HG02852 (cell line): Measurements from ENCODE around the gene NLRP10.

Experiments
- ATAC-seq: cut with Tn5 transposase; IDR thresholded peaks from one replicate; pipeline ENCODE4 v1.9.1; 2021; ENCODE audit warnings: mild to moderate bottlenecking, moderate library complexity; ENCODE audit not compliant: unreplicated experiment

The NLRP10 gene

DNA sequence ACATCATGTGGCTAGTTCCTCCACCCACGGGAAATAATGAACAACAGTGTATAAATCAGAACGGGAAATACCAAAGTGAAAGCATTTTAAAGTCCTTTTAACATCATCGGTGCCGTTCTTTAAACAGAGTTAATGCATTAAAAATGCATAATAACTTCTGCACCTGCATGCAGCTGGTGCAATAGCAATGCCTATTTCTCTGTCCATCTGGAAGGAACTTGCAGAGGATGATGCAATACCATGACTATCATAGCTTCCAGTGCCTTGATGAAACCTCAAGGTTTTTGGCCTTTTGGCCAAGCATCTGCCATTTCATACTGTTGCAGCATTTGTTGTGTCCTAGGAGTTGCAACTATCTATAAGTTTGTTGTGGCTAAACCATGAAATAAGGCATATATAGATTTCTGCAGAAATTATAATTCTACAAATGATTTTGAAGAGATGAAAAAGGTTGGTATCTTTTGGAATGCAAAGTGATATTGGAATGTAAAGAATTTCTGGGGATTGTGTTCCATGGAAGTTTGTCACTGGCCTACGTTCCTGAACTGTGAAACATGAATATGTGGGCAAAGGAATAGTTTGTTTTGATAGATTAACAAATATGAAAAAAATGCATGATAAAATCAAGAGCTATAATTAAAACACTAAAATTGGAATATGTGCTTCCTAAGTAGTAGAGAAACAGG is 12.1 kb upstream of the NLRP10 start:
- no peak for ATAC-seq

DNA sequence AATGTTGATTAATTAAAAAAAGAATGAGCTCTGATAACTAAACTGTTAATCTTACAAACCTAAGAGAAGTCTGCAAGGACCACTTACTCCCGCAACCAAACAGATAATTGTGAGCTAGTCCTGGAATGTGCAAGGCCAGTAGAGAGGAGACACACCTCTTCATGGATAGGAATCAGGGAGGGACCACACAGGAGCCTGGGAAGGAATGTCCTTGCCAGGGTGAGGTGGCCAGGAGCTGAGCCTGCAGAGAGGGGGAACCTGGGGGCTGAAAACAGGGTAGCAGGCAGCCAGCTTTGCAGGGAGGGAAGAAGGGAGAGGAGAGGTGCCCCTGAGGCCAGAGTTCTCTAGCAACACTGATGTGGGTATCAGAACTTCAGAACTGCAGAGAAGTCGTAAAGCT is 9.4 kb upstream of the NLRP10 start:
- no peak for ATAC-seq

DNA sequence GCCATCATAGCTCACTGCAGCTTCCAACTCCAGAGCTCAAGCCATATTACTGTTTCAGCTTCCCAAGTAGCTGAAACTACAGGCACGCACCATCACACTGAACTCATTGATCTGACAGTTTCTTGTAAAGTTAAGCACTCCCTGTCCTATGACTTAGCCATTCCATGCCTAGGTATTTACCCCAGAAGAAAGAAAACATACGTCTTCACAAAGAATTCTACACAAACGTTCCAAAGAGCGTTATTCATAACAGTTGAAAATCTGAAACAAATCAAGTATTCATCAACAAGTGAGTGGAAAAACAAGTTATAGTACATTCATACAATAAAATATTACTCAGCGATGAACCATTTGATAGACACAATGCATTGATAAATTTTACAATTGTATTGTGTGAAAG is 7.8 kb upstream of the NLRP10 start:
- no peak for ATAC-seq

DNA sequence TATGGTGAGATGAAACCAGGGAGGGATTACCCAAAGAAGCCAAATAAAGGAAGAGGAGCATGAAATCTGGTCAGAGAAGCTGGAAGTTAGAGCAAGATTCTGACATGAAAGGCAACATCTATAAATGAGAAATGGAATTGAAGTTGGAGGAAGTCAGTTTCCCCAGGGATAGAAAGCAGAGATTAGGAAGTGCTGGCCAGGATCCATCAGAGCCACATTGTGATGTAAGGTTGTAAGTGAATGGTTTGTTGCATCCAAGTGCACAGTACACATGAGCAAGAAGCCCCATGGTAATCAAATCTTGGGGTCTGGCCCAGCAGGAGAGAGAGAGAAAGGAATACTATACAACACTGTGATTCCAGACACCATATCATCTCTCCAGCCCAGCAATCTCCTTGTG is 6.6 kb upstream of the NLRP10 start:
- no peak for ATAC-seq

DNA sequence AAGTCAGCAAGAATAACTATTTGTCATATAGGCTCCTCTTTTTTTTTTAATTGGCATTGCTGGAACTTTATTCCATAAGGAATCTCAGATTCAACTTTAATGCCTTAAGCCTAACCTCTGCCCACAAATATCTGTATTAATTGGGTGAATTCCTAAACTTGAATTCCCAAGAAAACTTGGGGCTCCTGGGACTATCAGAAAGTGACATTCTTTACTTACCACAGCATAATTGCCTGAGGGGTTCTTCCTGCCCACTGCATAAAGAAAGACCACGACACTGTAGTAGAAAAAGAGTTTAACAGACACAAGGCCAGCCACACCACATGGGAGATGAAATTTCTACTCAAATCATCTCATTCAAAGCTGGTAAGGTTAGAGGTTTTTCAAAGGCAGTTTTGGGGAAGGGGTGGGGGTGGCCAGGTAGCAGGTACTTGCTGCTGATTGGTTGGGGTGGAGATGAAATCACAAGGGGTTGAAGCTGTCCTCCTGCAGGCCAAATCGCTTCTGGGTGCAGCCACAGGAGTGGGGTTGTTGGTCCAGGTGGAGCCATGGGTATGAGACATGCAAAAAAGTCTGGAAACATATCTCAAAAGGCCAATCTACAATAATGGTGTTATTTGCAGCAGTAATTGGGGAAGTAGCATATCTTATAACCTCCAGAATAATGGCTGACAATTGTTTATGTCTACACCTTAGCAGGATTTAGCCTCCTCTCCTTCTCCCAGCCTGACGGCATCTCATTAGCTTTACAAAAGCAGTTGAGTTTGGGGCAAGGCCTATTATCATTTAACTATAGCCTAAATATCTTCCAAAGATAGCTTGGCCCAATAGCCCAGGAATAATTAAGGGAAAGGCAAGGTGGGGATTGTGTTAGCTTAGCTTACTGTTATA is 4.8 kb upstream of the NLRP10 start:
- no peak for ATAC-seq

DNA sequence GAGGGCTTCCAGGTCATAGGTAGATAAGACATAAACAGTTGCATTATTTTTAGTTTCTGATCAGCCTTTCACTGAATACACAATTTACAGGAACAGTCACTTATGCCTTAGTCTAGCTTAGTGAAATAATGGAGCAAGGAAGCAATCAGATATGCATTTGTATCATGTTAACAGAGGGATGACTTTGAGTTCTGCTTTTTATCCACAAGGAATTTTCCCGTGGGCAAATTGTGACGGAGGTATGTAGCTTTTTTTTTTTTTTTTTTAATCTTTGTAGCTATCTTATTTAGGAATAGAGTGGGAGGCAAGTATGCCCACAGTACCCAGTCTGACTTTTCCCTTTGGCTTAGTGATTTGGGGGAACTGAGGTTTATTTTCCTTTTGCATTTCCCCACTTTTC is 3.4 kb upstream of the NLRP10 start:
- no peak for ATAC-seq

DNA sequence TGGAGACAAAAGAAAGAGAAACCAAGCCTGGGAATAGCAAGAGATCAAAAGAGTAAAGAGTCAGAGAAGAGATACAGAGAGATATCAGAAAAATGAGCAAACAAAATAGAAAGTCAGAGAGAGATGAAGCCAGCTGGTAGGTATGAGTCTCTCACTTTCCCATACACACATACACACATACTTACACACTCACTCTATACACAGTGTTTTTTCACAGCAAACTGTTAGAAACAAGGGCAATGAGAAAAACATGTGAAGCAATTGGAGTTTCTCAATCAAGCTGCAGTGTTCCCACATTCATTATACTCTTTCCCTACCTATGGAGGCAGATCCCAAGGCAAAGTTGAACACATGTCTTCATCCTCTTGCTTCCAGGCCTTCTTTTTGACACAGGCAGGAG is 2.6 kb upstream of the NLRP10 start:
- ATAC-seq, result no peak

DNA sequence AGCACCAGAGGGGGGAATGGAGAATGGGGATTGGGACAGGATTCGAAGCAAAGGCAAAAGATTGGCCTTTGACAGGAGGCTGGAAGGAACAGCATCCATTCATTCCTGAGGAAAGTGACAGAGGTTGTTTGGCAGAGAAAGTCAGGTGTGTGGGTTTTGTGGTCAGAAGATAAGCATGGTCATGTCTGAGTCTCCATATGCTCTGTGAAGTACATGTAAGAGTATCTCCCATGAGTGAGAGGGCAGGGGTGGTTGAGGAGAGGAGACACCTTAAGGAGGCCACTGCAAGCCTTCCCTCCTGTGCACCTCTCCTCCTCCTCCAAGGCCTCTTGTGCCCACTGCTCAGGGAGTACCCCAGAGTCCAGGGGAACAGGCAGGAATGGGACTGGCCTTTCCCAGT is 1.9 kb upstream of the NLRP10 start:
- ATAC-seq, result no peak

DNA sequence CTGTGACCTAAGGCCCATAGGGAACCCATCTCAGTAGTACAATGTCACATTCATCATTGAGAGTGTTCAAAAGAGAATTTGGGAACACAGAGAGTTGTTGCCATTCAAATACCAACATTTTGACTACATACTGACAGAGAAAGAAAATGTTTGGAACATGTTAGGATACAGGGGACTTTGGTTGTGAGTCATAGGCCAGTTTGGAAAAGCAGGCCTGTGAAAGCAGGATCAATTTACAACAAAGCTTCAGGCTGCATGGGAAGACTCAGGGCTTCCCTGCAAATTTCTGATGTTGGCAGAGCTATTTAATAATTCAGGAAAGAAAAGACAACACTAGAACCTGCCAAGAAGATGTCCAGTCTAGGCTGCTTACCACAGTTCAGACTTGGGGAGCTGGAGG is 374 bp downstream of the NLRP10 start:
- ATAC-seq, result no peak

DNA sequence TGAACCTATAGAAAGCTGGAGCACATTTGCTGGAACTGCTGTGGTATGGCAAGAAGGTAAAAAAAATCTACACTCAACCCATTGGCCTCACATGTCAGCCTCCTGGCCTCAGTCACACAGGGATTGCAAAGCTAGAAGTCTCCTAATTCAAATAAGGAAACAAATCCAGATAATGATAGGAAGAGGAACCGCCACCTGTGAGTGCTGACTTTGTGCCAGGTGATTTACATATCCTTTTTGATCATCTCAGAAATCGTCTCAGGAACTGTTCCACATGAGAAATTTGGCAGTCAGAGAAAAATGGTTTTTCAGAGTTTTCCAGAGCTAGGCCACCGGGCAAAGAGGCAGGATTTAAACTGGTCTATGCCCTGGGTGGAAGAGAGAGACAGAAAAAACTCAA is 986 bp downstream of the NLRP10 start:
- no peak for ATAC-seq

DNA sequence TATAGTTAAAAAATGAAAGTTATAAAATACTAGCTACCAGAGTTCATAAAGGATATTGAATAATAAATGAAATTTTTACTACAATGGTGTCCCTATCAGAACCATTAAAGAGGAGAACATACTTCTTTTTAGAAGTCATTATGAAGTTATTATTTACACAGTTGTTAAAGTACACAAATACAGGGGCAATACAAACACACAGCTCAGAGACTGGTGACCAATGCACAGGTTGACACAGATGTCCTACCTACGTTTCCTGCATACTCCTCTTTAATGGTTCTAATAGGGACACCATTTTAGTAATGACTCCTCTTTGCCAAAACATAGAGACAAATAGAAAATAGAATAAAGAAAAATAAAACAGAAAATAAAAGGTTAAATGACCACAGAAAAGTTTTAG is 10.1 kb downstream of the NLRP10 start:
- ATAC-seq, result no peak

DNA sequence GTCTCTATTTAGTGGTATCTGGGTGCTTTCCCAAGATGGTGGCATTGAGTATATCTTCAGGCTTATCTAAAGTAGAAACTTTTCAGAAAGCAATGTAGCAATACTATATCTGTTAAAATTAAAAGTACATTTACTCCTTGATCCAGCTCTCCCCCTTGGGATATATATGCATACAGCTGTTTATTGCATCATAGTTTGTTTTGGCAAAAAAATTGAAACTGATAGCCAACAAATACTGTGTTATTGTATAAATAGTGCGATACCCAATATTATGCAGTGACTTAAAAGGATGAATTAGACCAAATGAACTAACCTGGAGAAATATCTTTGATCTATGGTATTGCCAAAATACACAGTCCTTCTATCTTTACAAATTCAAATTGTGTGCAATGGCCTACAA is 15.3 kb downstream of the NLRP10 start:
- no peak for ATAC-seq

DNA sequence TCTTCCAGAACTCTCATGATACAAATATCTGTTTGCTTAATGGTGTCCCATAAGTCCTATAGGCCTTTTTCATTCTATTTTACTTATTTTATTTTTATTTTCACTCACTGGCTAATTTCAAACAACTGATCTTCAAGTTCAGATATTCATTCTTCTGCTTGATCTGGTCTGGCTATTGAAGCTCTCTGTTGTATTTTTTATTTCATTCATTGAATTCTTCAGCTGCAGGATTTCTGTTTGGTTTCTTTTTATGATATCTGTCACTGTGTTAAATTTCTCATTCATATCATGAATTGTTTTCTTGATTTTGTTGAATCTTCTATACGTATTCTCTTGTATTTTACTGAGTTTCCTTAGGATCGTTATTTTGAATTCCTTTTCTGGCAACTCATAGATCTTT is 21.1 kb downstream of the NLRP10 start:
- ATAC-seq, result no peak

DNA sequence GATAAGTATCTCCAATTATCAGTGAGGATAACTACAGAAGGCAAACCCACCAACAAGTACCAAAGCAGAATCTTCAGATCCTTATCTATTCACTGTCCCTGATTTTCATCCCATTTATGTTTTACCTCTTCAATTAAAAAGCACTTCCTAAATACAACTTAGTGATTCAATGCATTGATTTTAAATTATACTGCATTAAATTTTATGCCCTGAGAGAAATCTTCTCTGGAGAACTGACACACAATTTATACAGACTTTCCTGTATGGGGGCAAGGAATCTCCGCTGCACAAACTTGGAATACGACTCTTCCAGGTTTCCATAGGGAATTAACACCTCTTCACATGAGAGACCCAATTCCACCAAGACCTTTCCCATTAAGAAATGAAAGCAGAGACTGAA is 23.6 kb downstream of the NLRP10 start, which contains the start of gene OR10A3:
Gene OR10A3, minus strand, starts transcription at position 101 of the 400 bp plus-strand sequence. CDS start 2,188 bp downstream, outside the sequence.
- ATAC-seq, result no peak

DNA sequence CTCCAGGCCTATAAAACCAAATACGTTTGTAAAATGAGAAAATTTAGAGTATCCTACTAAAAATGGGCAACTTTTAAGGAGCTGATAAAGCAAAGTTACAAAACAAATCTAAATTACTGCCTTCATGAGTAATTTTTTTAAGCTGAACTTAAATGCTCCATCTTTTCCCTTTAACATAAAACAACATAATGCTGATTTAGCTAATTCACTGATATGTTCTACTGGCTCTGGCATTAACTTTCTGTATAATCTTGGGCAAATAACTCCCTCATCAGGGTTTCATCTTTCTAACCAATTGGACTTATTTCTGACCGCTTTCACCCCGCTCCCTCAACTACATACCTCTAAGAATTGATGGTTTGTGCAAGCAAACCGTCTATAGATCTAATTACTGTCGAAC is 24.1 kb downstream of the NLRP10 start:
- no peak for ATAC-seq

DNA sequence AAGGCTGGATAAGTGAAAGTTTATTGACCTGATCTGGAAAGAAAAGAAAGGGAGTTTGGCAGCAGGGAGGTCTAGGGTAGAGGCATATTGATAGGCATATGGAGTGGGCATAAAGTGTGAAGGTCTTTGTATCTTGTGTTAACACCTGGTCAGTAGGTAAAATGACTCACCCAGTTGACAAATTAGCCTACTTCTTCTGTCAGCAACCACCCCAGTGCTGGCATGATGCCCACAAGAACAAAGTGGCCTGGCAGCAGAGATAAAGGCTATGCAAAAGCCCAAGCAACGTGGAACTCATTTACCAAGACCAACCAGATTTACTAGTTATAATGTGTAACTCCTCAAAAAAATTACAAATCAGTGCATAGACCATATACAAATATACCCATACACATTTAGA is 28.6 kb downstream of the NLRP10 start:
- no peak for ATAC-seq

DNA sequence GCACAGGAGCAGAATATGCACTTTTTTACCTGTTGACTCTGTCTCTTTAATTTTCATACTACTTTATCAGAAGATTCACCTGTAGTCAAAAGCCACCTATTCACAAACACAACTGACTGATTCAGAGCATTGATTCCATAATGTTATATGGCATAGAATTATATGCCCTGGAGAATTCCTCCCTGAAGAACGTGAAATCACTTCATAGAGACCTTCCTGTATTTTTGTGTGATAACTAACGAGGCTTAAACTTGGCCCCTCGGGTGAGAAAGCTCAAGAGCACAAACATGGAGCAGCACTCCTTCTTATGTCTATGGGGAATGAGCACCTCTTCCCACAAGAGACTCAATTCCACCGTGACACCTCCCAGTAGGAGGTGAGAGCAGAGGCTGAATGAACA is 34.1 kb downstream of the NLRP10 start, which contains the start of gene OR10A6:
Gene OR10A6, minus strand, starts transcription at position 101 of the 400 bp plus-strand sequence. CDS start 2,606 bp downstream, outside the sequence.
- no peak for ATAC-seq

DNA sequence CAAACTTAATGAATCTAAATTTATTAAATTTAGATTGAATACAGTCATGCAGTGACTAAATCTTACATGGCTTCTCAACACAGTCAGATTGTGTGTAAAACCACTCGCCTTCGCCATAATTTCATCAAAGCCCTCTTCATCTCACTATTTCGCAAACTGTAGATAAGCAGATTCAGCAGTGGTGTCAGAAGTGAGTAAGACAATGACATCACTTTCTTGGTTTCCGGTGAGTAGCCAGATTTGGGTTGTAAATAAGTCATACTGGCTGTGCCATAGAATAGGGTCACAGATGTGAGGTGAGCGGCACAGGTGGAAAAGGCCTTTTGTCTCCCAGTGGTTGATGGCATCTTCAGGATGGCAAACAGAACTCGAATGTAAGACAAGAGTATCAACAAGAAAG is 37.6 kb downstream of the NLRP10 start:
- no peak for ATAC-seq

DNA sequence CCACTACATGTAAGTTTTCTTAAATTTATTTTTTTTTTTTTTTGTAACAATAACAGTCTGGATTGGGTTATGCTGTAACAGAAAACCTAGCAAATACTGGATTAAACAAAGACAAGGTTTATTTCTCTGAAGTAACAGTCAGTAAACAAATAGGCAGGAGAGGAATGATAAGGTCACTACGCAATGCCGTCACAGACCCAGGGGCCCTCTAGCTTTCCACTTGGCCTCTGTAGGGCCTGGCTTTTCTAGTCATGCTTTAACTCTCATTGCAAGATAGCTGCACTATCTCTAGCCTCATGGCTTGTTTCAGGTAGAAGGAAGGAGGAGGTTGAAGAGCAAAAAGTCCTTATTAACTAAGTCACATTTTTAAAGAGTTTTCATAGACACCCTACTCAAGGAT is 40.7 kb downstream of the NLRP10 start:
- ATAC-seq, result no peak

DNA sequence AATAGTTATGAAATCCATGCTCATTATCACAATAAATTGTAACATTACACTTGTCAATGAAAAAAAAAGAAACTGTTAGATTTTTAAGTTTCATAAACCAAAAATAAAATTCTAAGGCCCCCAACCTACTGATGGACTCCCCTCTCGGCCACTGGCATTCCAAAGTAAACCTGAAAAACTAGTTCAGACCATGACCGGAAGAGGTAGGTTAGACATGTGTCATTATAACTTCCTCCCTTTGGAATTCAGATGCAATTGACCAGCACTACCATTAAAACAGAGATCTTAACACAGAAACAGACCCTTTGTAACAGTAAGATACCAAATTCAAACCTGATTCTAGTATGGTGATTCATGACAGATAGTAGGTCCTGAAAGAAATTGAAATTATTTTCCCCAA is 47.1 kb downstream of the NLRP10 start:
- ATAC-seq, result no peak
